ENCODE measurements around the gene IQSEC1.

The IQSEC1 gene

GRCh38 chr3:13016721-13017255 is 56.4 kb downstream of the IQSEC1 start:
- DNase-seq (ENCODE audit: insufficient read length, low spot score): no peak
- TF ChIP-seq PAX5 (IDR thresholded peaks at IDR 0.05; ENCODE audit: insufficient read depth, low read length, severe bottlenecking) (no peak), POLR2A (IDR thresholded peaks at IDR 0.05; ENCODE audit: low read depth, low read length) (no peak), POU2F2 (IDR thresholded peaks at IDR 0.05; ENCODE audit: low read depth, low read length) (no peak), SPI1 (IDR thresholded peaks at IDR 0.05; ENCODE audit: low read depth, low read length) (no peak), POLR2AphosphoS5 (IDR thresholded peaks at IDR 0.05; ENCODE audit: low read depth, low read length) (no peak), TAF1 (IDR thresholded peaks at IDR 0.05; ENCODE audit: low read depth, low read length) (no peak)
- FAIRE-seq: peak; percentile 66

GRCh38 chr3:13016083-13016720 is 57.0 kb downstream of the IQSEC1 start:
- peak; percentile 64; the same call in 1 of the 2 replicates for TF ChIP-seq POLR2AphosphoS5 (IDR thresholded peaks at IDR 0.05; ENCODE audit: low read depth, low read length)
- no peak for TF ChIP-seq PAX5 (IDR thresholded peaks at IDR 0.05; ENCODE audit: insufficient read depth, low read length, severe bottlenecking)
- TF ChIP-seq POLR2A (IDR thresholded peaks at IDR 0.05; ENCODE audit: low read depth, low read length): peak; percentile 74; the same call in 1 of the 2 replicates
- peak; percentile 81 for TF ChIP-seq SPI1 (IDR thresholded peaks at IDR 0.05; ENCODE audit: low read depth, low read length)
- TF ChIP-seq TAF1 (IDR thresholded peaks at IDR 0.05; ENCODE audit: low read depth, low read length): peak; percentile 71
- 0 out of 2 replicates have a peak, but pooled peaks have one; percentile 57 for TF ChIP-seq POU2F2 (IDR thresholded peaks at IDR 0.05; ENCODE audit: low read depth, low read length)
- DNase-seq (ENCODE audit: insufficient read length, low spot score): peak; percentile 57
- peak; percentile 90 for FAIRE-seq

GRCh38 chr3:13015286-13016082 is 57.7 kb downstream of the IQSEC1 start:
- TF ChIP-seq TAF1 (IDR thresholded peaks at IDR 0.05; ENCODE audit: low read depth, low read length) (no peak), SPI1 (IDR thresholded peaks at IDR 0.05; ENCODE audit: low read depth, low read length) (peak; percentile 61), POU2F2 (IDR thresholded peaks at IDR 0.05; ENCODE audit: low read depth, low read length) (no peak), POLR2AphosphoS5 (IDR thresholded peaks at IDR 0.05; ENCODE audit: low read depth, low read length) (peak; percentile 43; the same call in 1 of the 2 replicates)
- FAIRE-seq (peak; percentile 82), DNase-seq (ENCODE audit: insufficient read length, low spot score) (no peak)

- DNase-seq (ENCODE audit: insufficient read length, low spot score): no peak
- TF ChIP-seq SPI1 (IDR thresholded peaks at IDR 0.05; ENCODE audit: low read depth, low read length): no peak
- TF ChIP-seq POLR2AphosphoS5 (IDR thresholded peaks at IDR 0.05; ENCODE audit: low read depth, low read length): no peak
- no peak for TF ChIP-seq POLR2A (IDR thresholded peaks at IDR 0.05; ENCODE audit: low read depth, low read length)
- no peak for TF ChIP-seq PAX5 (IDR thresholded peaks at IDR 0.05; ENCODE audit: insufficient read depth, low read length, severe bottlenecking)
- TF ChIP-seq POU2F2 (IDR thresholded peaks at IDR 0.05; ENCODE audit: low read depth, low read length): no peak
- no peak for TF ChIP-seq TAF1 (IDR thresholded peaks at IDR 0.05; ENCODE audit: low read depth, low read length)
- peak; percentile 61 for FAIRE-seq
Observed at GRCh38 chr3:13014755-13015285, 58.4 kb downstream of the IQSEC1 start.

GRCh38 chr3:13013994-13014754 is 59.1 kb downstream of the IQSEC1 start:
- TF ChIP-seq POLR2AphosphoS5 (IDR thresholded peaks at IDR 0.05; ENCODE audit: low read depth, low read length) (0 out of 2 replicates have a peak, but pooled peaks have one; percentile 27), POU2F2 (IDR thresholded peaks at IDR 0.05; ENCODE audit: low read depth, low read length) (no peak), PAX5 (IDR thresholded peaks at IDR 0.05; ENCODE audit: insufficient read depth, low read length, severe bottlenecking) (no peak), TAF1 (IDR thresholded peaks at IDR 0.05; ENCODE audit: low read depth, low read length) (no peak), POLR2A (IDR thresholded peaks at IDR 0.05; ENCODE audit: low read depth, low read length) (peak; percentile 45; the same call in 1 of the 2 replicates), SPI1 (IDR thresholded peaks at IDR 0.05; ENCODE audit: low read depth, low read length) (no peak)
- FAIRE-seq (peak; percentile 75), DNase-seq (ENCODE audit: insufficient read length, low spot score) (no peak)

GRCh38 chr3:13013566-13013965 is 59.7 kb downstream of the IQSEC1 start:
- FAIRE-seq: no peak
- TF ChIP-seq POLR2A (IDR thresholded peaks at IDR 0.05; ENCODE audit: low read depth, low read length) (no peak), TAF1 (IDR thresholded peaks at IDR 0.05; ENCODE audit: low read depth, low read length) (no peak), SPI1 (IDR thresholded peaks at IDR 0.05; ENCODE audit: low read depth, low read length) (no peak), POLR2AphosphoS5 (IDR thresholded peaks at IDR 0.05; ENCODE audit: low read depth, low read length) (no peak), PAX5 (IDR thresholded peaks at IDR 0.05; ENCODE audit: insufficient read depth, low read length, severe bottlenecking) (no peak), POU2F2 (IDR thresholded peaks at IDR 0.05; ENCODE audit: low read depth, low read length) (no peak)
- DNase-seq (ENCODE audit: insufficient read length, low spot score): no peak

- FAIRE-seq: no peak
- no peak for DNase-seq (ENCODE audit: insufficient read length, low spot score)
- TF ChIP-seq PAX5 (IDR thresholded peaks at IDR 0.05; ENCODE audit: insufficient read depth, low read length, severe bottlenecking): no peak
- TF ChIP-seq POU2F2 (IDR thresholded peaks at IDR 0.05; ENCODE audit: low read depth, low read length): no peak
- no peak for TF ChIP-seq SPI1 (IDR thresholded peaks at IDR 0.05; ENCODE audit: low read depth, low read length)
- no peak for TF ChIP-seq POLR2A (IDR thresholded peaks at IDR 0.05; ENCODE audit: low read depth, low read length)
Observed at GRCh38 chr3:13013151-13013561, 60.1 kb downstream of the IQSEC1 start.

GRCh38 chr3:13012221-13012691 is 61.0 kb downstream of the IQSEC1 start:
- TF ChIP-seq TAF1 (IDR thresholded peaks at IDR 0.05; ENCODE audit: low read depth, low read length) (no peak), POU2F2 (IDR thresholded peaks at IDR 0.05; ENCODE audit: low read depth, low read length) (no peak; the same call in 1 of the 2 replicates), PAX5 (IDR thresholded peaks at IDR 0.05; ENCODE audit: insufficient read depth, low read length, severe bottlenecking) (no peak), POLR2A (IDR thresholded peaks at IDR 0.05; ENCODE audit: low read depth, low read length) (peak; percentile 69), POLR2AphosphoS5 (IDR thresholded peaks at IDR 0.05; ENCODE audit: low read depth, low read length) (peak; percentile 76), SPI1 (IDR thresholded peaks at IDR 0.05; ENCODE audit: low read depth, low read length) (peak; percentile 97)
- DNase-seq (ENCODE audit: insufficient read length, low spot score) (no peak), FAIRE-seq (peak; percentile 87)
